ENCODE measurements around the gene NOM1.

GRCh38 chr7:157003756-157004520 lies 54.4 kb downstream of the NOM1 start:
- TF ChIP-seq EZH2 (IDR thresholded peaks at IDR 0.05; ENCODE audit: insufficient read depth, poor library complexity, severe bottlenecking) = peak; percentile 5
- TF ChIP-seq EZH2phosphoT487 (IDR thresholded peaks at IDR 0.05; ENCODE audit: insufficient read depth, low read depth) = no peak
